Lower leg skin (tissue), 4 donors: Measurements from ENCODE around the gene MAMDC2. TPM values are rescaled to one million over a fixed set of nuclear protein-coding genes. Genes with fewer than 3 reads are reported as not detected.

ENCODE experiments used
- DNase-seq, 2 donors: peaks; one replicate each; pipeline ENCODE4 v3.0.0-alpha.2; 2019; ENCODE audit warnings: low spot score in 2 of 2
- H3K4me3 ChIP-seq: fragments of 200-600 bp; sonication (generic); 2 replicates; pipeline ENCODE4 v1.5.1; 2017; ENCODE audit warnings: mild to moderate bottlenecking, low read depth; ENCODE audit not compliant: poor library complexity, severe bottlenecking
- CTCF ChIP-seq, 3 donors: fragments of 450-650 bp; IDR thresholded peaks; one replicate each; pipeline ENCODE4 v1.5.1; 2016; ENCODE audit warnings: antibody characterized with exemption in 3 of 3, mild to moderate bottlenecking in 3 of 3, moderate library complexity in 2 of 3
- POLR2A ChIP-seq, 2 donors: fragments of 450-650 bp; IDR thresholded peaks; one replicate each; pipeline ENCODE4 v1.6.1; 2016 to 2017; ENCODE audit warnings: antibody characterized with exemption in 2 of 2, mild to moderate bottlenecking in 1 of 2, moderate library complexity in 1 of 2
- WGBS, 2 donors: methylation state at CpG; one replicate each; pipeline ENCODE4 v1.1.5; 2018; 5-methylcytosine and 5-hydroxymethylcytosine counted together
- intact Hi-C: fragments of 100-400 bp; cut with DNase I; formaldehyde crosslinking; loops from one replicate; pipeline ENCODE4 v1.15.0; 2023; ENCODE audit warnings: low total_unique reads
- total RNA-seq, 4 donors: library from RNA; depleted of rRNA; stranded (reverse); fragments of >200 nt; gene quantifications; one replicate each; pipeline ENCODE4 v1.1.0, GENCODE V29; 2016

The MAMDC2 gene
- total RNA-seq, 4 donors from 2014 or later: 5.7 to 14.1 (median 9.9) TPM

GRCh38 chr9:70220216-70220615 lies 176.6 kb downstream of the MAMDC2 start:
- DNase-seq: no peak
- TF ChIP-seq CTCF (IDR thresholded peaks at IDR 0.05): no peak
- no peak for TF ChIP-seq POLR2A (IDR thresholded peaks at IDR 0.05)
- WGBS, 2 donors: 57 to 71% methylated on average over 2 of the region's 2 CpGs
- no peak overlapping the region for H3K4me3 ChIP-seq
- intact Hi-C loops: no loop called here

- DNase-seq: no peak
- 72 to 84% methylated on average over 1 of the region's 1 CpG for WGBS, 2 donors
- H3K4me3 ChIP-seq: no peak overlapping the region
- no peak for TF ChIP-seq CTCF (IDR thresholded peaks at IDR 0.05)
- TF ChIP-seq POLR2A (IDR thresholded peaks at IDR 0.05): no peak
- intact Hi-C loops: no loop called here
Observed at GRCh38 chr9:70222354-70222753, 178.7 kb downstream of the MAMDC2 start.

GRCh38 chr9:70228118-70228517 lies 184.5 kb downstream of the MAMDC2 start:
- WGBS, 2 donors: 54 to 62% methylated on average over 2 of the region's 2 CpGs
- intact Hi-C loops: no loop called here
- DNase-seq: no peak
- TF ChIP-seq POLR2A (IDR thresholded peaks at IDR 0.05): no peak
- TF ChIP-seq CTCF (IDR thresholded peaks at IDR 0.05): no peak
- no peak overlapping the region for H3K4me3 ChIP-seq

- TF ChIP-seq POLR2A (IDR thresholded peaks at IDR 0.05): no peak
- TF ChIP-seq CTCF (IDR thresholded peaks at IDR 0.05): no peak
- no peak for DNase-seq
- H3K4me3 ChIP-seq: no peak overlapping the region
- WGBS, 2 donors: 53% methylated on average over 2 of the region's 2 CpGs
- intact Hi-C loops: no loop called here
Observed at GRCh38 chr9:70228611-70229010, 185.0 kb downstream of the MAMDC2 start.

- DNase-seq: no peak
- intact Hi-C loops: no loop called here
- TF ChIP-seq POLR2A (IDR thresholded peaks at IDR 0.05) (no peak), CTCF (IDR thresholded peaks at IDR 0.05) (no peak)
- 61 to 73% methylated on average over 4 of the region's 4 CpGs for WGBS, 2 donors
- H3K4me3 ChIP-seq: no peak overlapping the region
Observed at GRCh38 chr9:70229026-70229425, 185.4 kb downstream of the MAMDC2 start.

GRCh38 chr9:70229579-70229978 lies 185.9 kb downstream of the MAMDC2 start:
- DNase-seq: no peak
- 52 to 57% methylated on average over 3 of the region's 3 CpGs for WGBS, 2 donors
- H3K4me3 ChIP-seq: no peak overlapping the region
- TF ChIP-seq POLR2A (IDR thresholded peaks at IDR 0.05): no peak
- TF ChIP-seq CTCF (IDR thresholded peaks at IDR 0.05): no peak
- intact Hi-C loops: no loop called here
